Body of pancreas (tissue), 4 donors: ENCODE measurements around the gene PCMTD2.

ENCODE experiments used
- CTCF ChIP-seq, 7 experiments: fragments of 450-650 bp in 4 of 7; fragments of 200-600 bp in 3 of 7; sonication (generic) in 3 of 7; IDR thresholded peaks; one replicate each; pipeline ENCODE4 v1.5.1; 2016 to 2019; ENCODE audit warnings: antibody characterized with exemption in 7 of 7
- POLR2A ChIP-seq, 3 donors: fragments of 450-650 bp; IDR thresholded peaks; one replicate each; pipeline ENCODE4 v1.6.1; 2016; ENCODE audit warnings: antibody characterized with exemption in 3 of 3, mild to moderate bottlenecking in 2 of 3

GRCh38 chr20:64212755-64213154 lies 42.8 kb upstream of the PCMTD2 start:
- TF ChIP-seq CTCF (IDR thresholded peaks at IDR 0.05) (no peak), POLR2A (IDR thresholded peaks at IDR 0.05) (no peak)
